OCI-M1 (cell line): ENCODE measurements around the gene DOCK7.
"Not testable (repeated sequence)": the region's sequence is repeated elsewhere in the genome, so short reads cannot be mapped to it uniquely, and the experiment has no call there.

Experiments used
- DNase-seq: peaks from one replicate; lab custom pipeline; 2025; lab: John Stamatoyannopoulos, UW

The DOCK7 gene

DNA sequence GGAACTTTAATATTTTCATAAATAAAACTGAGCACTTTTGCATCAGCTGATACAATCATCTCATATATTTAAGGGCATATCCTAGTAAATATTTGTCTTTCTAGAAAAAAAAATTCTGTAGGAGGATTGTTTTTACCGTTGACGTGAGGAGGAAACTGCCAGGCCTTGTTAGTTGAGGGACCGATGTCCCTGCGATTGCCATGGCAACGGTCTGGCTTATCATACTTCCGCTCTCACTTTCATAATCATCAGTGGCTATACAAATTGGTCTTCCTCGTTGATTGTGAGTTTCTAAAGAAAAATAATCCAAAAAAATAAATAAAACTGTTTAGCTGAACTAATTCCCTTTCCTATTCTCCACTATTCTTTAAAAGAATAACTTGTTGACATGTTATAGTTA lies 160.2 kb downstream of the DOCK7 start:
- DNase-seq: peak; percentile 82

DNA sequence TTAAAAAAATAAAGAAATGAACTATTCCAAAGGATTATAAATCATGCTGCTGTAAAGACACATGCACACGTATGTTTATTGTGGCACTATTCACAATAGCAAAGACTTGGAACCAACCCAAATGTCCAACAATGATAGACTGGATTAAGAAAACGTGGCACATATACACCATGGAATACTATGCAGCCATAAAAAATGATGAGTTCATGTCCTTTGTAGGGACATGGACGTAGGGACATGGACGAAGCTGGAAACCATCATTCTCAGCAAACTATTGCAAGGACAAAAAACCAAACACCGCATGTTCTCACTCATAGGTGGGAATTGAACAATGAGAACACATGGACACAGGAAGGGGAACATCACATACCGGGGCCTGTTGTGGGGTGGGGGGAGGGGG lies 160.8 kb downstream of the DOCK7 start:
- not testable (repeated sequence) for DNase-seq

DNA sequence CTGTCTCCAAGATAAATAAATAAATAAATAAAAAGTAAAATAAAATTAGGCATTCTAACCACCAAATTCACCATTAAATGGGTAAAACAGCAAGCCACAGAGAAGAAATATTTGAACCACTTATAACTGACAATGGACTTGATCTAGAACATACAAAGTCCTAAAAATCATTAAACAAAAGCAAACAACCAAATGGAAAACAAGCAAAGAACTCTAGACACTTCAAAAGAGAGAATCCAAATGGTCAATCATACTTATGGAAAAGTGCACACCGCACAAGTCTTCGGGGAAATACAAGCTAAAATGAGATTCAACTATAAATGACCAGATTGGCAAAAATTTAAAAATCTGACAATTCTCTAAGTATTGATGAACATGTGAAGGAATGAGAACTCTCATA lies 164.3 kb downstream of the DOCK7 start:
- DNase-seq: no peak

DNA sequence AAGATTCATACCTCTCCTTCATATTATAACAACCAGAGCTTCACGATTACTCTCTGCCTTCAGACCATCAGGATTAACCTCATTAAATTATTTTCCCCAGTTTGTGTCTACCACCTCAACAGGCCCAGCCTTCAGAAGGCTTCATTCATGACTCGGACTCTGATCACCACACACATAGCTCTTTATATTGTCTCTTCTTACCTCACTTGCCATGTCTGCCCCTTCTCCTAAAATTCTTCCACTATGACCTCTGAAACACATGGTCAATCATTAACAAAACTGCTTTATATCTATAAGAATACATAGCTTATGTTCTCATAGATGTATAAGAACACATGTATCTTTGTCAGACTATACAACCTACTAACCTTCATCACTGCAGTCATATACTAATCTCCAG lies 171.6 kb downstream of the DOCK7 start:
- no peak for DNase-seq

DNA sequence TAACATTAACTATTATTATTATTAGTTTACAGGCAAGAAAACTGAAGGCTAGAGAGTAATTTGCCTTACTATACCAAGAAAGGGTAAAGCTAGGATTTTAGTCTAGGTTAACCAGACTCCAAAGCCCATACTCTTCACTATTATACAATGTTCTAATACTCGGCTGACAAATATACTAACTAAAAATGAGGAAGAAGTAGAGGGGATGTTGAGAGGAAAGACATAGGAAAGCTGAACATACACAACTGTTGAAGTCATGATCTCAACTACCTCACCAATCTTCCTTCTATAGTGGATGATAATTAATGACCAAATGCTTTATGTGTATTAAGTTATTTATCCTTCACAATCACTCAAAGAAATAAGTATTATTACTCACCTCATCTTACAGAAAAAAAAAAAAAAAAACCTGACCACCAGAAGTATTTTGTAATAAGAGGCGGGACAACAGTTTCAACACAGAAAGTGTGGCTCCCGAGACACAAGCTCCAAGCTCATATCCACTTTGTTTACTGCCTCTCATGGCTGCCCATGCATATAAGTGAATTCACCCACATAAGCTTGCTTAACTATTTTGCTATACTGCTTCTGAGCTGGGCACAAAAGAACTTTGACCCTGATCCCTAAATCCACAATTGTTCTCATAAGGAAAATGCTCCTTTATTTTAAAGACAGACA lies 173.3 kb downstream of the DOCK7 start:
- DNase-seq: no peak

DNA sequence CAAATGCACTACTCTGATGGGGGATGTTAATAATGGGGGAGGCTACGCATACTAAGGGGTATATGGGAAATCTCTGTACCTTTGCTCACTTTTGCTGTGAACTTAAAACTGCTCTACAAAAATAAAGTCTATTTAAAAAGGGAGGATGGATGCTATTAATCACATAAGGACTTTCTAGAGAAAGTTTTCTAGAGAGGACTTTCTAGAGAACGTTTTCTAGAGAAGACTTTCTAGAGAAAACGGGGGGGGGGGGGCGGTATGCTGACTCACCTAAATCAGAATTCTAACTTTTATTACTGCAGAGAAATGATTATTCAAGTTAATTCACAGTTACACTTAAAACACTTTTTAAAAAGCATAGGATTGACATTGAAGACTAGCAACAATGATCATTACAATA lies 175.2 kb downstream of the DOCK7 start:
- DNase-seq: no peak

DNA sequence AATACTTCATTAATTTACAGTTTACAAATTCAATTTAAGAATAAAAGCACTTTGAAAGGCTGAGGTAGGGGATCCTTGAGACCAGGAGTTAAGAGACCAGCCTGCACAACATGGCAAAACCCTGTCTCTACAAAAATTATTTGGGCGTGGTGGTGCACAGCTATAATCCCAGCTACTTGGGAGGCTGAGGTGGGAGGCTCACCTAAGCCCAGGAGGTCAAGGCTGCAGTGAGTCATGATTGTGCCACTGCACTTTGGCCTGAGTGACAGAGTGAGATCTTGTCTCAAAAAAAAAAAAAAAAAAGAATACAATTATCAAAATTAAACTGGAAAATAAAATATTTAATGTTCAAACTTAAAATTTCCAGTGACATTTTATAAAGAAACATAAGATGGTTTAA lies 179.2 kb downstream of the DOCK7 start:
- no peak for DNase-seq

DNA sequence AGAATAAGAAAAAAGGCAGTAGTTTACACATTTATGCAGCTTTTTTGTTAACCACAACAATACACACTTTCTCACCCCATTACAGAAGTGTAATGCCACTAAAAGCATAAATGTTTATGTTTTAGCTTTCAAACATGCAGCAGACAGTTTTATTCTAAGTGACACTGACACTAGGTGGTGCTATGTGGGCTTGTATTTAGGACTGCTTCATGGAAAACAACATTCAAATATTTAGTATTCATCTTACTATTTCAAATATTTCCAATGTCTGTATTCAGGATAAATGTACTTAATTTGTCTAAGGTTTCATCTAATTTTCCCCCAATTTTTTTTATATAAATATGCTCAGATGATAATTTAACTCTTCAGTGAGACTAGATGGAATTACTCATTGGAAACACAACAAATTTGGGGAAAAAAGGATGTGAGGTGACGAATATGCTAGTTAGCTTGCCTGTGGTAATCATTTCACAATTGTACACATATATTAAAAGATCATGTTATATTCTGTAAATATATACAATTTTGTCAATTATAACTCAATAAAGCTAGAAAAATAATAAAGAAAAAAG lies 179.9 kb downstream of the DOCK7 start:
- DNase-seq: peak; percentile 69

DNA sequence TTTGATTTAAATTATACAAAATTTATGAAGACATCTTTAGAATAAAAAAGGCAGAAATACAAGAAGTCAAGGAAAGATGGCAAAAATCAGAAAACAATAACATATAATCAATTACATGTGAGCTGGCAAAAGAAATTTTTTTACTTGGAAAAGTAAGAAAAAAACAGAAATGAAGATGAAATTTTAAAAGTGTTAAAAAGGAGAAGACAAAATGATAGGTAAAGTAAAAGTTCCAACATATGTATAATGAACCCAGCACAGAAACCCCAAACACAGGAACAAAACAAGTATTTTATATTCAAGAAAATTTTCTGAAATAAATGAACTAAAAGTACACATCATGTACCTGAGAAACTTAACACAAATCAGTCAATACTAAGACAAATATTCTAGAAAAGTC lies 188.0 kb downstream of the DOCK7 start:
- DNase-seq: no peak

DNA sequence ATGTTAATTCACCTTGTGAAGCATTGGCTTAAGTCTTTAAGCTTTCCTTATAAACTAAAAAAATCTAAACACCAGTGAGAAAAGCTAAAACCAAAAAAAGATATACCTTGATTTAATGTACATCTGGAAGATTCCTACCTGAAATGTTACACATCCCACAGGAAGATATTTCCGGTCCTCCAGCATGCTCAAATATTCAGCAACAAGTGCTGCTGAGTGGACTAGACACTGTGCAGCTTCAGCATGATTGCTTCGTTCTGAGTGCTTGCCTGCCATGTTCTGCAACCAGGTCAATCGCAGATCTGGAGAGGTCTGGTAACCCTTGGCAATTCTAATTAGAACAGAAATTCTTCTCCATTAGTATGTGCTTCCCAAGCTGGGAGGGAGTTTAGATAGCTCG lies 194.0 kb downstream of the DOCK7 start:
- no peak for DNase-seq

DNA sequence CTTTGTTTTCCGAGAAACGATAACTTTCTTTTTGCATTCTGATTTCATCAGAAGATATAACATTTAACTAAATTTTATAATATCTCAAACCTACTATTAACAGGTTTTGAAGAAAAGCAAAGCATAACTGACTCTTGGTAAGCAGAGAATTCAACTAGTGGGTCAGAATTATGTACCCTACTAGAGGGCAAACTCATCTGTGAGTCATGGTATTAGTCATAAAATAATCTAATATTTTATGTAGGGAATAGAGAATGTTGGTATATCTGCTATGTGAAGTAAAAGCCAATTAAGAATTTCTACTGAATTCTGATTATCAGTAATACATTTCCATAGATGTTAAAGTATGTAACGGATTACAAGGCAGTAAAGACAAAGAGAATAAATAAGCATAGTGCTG lies 194.5 kb downstream of the DOCK7 start:
- no peak for DNase-seq

DNA sequence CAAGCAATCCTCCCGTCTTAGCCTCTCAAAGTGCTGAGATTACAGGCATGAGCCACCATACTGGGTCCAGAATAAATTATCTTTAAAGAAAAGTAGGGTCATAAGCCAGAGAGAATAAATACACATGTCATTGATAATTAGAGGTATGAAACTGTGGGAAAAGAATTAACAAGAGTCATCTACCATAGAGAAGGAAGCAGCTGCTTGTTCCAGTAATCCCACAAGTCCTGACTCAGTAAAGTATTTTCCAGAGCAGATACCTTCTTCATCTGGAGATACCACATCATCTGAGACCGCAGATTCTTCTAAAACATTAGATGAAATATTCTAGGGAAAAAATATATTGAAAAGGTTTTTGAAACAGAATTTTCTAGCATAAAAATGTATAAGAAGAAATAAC lies 195.7 kb downstream of the DOCK7 start:
- no peak for DNase-seq

DNA sequence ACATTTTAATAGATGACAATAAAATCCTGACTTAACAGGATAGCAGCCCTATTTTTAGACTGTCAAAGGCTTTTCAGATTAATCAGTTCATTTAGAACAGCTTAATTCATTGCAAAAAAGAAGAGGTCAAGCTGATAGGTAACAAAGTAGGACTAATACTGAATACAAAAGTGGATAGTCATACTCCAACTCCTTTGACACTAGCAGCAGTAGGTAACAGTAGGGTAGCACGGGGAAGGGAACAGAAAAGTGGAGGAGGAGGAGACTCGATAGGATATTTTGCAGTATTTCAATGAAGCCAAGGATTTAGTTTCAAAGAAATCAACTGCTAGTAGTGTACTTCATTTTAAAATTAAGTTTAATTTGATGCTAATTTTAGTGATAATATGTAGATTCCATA lies 200.2 kb downstream of the DOCK7 start:
- no peak for DNase-seq

DNA sequence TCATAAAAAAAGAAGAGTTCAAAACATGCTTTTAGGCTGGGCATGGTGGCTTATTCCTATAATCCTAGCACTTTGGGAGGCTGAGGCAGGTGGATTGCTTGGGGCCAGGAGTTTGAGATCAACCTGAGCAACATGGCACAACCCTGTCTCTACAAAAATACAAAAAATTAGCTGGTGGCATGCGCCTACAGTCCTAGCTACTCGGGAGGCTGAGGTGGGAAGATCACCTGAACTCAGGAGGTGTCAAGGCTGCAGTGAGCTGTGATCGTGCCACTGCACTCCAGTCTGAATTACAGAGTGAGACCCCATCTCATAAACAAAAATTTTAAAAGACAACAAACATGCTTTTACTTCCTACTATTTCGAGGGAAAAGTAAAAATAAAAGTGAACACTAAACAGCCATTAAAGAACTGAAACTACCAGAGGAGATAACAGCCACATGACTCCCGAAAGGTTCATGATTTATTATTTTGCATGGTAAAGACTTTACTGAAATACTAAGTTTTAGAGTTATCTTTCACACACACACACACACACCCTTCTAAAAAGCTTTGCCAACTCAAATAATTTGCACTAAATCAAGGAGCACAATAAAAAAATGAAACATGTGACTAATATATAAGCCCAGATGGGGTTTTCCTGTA lies 203.2 kb downstream of the DOCK7 start:
- DNase-seq: peak; percentile 10

DNA sequence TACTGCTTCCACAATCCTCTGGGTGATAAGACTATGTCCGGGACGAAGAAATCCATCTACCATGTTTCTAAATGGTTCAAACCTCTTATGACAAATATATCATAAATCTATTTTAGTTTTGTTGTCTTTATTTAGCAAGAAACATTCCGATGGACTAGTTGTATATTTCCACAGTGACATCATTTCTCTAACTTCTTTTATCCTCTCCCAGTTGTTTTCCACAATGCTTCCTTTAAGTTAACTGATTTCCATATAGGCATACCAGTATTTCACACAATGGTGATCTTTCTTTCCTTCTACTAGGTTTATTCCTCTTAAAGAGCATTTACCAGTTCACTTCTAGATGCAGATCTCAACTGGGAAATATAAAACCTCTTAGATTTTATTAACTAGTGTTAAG lies 206.5 kb downstream of the DOCK7 start:
- DNase-seq: no peak

DNA sequence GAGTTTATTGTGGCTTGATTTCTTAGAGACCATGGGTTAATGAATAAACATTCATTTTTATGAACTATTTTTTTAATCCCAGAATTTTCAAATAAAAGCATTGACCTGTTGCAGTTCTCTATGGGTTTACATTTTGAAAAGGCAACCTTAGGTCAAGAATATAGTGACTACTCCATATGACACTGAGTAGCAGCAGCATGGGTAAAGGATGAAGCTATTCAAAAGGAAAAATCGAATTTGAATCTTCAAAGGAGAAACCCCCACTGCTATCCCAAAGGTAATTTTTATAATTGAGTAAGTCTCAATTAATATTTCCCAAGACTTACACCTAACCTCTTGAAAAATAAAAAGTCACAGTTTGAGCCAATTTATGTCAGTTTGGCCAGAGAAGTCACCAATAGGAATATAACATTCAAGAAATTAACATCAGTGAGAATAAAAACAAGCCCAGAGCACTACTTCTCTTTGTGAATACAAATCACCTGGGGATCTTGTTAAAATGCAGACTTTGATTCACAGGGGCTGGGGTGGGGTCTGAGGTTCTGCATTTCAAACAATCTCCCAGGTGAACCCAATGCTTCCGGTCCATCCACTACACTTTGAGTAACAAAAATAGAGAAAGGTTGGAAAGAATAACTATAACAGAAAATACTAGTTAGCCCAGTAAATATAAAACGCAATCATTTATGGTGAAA lies 211.5 kb downstream of the DOCK7 start:
- DNase-seq: no peak

DNA sequence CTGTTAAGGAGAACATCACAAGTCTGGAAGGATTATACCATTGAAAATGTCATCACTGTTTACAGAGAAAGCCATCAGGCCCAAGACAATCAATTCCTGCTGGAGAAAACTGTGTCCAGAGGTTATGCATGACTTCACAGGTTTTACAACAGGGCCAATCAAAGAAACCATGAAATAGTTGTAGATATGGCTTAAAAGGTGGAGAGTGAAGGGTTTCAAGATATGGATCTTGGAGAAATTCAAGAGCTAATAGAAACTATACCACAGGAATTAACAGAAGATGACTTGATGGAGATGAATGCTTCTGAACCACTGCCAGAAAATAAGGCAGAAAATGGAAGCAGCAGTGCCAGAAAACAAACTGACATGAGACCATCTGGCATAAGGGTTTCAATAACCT lies 221.1 kb downstream of the DOCK7 start:
- DNase-seq: no peak

DNA sequence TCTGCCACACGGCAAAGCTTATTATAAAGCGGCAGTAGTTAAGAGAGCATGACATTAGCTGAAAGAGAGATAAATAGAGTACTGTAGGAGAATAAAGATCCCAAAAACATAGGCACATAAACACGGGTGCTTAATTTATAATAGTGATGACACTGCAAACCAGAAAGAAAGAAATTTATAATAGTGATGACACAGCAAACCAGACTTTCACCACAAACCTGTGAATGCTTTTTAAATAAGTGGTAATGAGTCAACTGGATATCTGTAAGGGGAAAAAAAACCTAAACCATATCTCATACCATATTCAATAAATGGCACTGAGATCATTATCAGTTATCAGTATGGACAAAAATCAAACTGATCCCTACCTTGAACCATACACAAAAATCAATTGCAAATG lies 225.8 kb downstream of the DOCK7 start:
- no peak for DNase-seq

DNA sequence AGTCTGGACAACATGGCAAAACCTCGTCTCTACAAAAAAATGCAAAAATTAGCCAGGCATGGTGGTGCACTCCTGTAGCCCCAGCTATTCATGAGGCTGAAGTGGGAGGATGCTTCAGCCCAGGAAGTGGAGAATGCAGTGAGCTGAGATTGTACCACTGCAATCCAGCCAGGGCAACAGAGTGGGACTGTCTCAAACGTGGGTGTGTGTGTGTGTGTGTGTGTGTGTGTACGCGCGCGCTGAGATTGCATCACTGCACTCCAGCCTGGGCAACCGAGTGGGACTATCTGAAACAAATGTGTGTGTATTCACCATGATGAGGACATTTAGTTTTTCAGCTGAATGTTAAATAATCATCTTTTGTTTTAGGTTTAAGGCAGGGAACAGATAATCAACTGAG lies 230.2 kb downstream of the DOCK7 start:
- DNase-seq: no peak

DNA sequence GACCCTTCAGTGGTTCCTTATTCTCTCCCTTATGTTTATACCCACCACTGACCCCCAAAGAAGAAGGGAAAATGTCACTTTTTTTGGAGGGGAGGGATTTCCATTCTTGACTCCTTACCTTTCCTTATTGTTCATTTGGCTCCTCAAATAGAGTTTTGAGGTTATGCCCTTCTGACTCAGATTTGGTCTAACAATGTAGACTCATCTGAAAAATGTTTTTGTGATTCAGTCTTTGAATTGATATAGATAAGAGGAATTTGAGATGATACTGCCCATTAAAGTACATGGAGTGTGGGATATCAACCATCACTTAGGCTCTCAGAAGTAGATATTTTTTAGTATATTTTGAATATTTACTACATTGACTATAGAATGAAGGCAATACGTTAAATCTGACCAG lies 235.2 kb downstream of the DOCK7 start:
- DNase-seq: no peak

DNA sequence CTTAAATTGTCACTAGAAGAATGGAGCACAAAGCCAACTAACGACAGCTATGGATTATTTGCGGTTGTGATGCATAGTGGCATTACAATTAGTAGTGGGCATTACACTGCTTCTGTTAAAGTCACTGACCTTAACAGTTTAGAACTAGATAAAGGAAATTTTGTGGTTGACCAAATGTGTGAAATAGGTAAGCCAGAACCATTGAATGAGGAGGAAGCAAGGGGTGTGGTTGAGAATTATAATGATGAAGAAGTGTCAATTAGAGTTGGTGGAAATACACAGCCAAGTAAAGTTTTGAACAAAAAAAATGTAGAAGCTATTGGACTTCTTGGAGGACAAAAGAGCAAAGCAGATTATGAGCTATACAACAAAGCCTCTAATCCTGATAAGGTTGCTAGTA lies 237.9 kb downstream of the DOCK7 start:
- DNase-seq: no peak

DNA sequence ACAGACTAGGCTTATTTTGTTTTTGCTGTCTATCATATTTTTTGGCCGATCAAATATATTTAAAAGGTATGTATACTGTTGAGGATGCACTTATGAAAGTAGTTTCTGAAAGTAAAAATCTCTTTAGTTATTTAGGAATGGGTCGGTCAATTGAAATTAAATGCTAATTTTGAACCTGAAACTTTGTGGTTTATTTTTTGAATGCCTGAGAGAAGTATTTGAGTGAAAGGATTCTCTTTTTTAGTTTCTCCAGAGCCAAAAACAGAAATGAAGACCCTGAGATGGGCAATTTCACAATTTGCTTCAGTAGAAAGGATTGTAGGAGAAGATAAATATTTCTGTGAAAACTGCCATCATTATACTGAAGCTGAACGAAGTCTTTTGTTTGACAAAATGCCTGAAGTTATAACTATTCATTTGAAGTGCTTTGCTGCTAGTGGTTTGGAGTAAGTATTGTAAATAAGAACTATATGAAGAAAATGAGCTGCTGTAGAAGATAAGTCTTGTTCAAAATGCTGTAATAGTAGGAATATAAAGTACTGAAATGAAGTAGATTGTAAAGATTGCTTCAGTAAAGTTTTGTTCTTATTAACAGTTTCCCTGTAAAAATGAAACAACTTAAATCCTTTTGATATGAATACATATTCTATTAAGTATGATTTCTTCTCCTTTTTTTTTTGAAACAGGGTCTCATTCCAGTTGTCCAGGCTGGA lies 239.8 kb downstream of the DOCK7 start:
- no peak for DNase-seq

DNA sequence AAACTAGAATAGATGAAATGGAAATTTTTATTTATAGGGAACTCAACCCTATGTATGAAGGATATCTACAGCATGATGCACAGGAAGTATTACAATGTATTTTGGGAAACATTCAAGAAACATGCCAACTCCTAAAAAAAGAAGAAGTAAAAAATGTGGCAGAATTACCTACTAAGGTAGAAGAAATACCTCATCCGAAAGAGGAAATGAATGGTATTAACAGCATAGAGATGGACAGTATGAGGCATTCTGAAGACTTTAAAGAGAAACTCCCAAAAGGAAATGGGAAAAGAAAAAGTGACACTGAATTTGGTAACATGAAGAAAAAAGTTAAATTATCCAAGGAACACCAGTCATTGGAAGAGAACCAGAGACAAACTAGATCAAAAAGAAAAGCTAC lies 243.5 kb downstream of the DOCK7 start:
- DNase-seq: no peak
